HuH-7 (cell line): ENCODE results near the gene PBRM1.

ENCODE experiments used
- DNase-seq: peaks from one replicate; pipeline ENCODE4 v3.0.0; 2011; ENCODE audit warnings: low spot score

PBRM1 gene

DNA sequence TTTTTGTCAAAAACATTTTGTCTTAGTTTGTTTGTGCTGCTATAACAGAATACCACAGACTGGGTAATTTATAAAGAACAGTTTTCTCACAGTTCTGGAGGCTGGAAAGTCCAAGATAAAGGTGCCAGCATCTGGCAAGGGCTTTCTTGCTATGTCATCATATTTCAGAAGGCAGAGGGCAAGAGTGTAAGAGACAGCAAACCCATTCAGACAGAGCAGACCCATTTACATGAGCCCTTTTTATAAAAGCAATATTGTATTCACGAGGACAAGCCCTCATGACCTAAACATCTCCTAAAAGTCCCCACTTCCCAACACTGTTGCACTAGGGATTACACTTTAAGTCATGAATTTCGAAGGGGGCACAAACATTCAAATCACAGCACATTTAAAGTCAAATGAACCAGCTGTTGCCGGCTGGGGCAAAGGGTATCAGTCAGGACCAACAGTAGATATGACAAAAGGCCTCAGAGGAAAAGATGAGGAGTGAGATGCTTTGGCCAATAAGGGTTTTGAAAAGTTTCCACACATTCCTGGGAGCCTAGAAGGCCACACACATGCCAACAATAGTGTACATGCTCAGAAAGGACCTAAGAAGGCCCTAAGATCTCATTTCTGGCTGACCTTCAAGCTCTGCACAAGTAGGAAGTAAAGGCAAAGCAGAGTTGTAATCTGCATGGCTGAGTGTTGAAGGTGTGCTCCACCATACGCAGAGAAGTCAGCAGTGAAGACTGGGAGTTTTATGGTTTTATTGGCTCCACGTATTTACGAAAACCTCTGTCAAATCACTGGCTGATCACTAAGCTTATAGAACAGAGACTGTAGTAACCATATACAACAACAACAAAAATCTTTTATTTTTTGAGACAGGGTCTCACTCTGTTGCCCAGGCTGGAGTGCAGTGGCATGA lies 111.4 kb downstream of the PBRM1 start:
- DNase-seq, result no peak

DNA sequence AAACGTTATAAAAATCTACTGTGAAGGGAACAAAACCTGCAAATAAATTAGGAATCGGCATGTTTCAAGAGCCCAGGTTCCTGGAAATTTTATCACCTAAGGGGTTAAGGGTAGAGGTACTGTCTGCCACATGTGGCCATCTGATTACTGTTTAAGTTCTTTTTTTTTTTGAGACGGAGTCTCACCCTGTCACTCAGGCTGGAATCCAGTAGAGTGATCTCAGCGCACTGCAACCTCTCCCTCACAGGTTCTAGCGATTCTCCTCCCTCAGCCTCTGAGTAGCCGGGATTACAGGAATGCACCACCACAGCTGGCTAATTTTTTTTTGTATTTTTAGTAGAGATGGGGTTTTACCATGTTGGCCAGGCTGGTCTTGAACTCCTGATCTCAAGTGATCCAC lies 113.5 kb downstream of the PBRM1 start:
- no peak for DNase-seq

DNA sequence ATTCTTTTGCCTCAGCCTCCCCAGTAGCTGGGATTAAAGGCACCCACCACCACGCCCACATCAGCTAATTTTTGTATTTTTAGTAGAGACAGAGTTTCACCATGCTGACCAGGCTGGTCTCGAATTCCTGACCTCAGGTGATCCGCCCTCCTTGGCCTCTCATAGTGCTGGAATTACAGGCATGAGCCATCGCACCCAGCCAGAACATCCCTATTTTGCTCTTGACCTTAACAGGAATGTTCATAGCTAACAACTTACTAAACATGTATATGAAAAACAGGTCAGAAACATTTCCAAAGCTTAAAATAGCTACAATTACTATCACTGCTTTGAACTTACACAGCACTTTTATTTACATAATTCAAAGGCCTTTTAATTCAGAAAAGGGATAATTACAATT lies 115.6 kb downstream of the PBRM1 start:
- DNase-seq, result no peak

DNA sequence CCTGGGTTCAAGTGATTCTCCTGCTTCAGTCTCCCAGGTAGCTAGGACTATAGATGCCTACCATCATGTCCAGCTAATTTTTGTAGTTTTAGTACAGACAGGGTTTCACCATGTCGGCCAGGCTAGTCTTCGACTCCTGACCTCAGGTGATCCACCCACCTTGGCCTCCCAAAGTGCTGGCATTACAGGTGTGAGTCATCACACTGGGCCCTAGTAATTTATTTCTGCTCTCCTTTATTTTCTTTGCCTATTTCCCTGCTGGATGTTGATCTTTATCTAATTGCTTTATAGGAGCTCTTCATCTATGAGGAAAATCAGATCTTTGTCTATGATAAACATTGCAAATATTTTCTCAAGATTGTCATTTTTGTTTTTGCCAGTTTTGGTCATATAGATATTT lies 117.6 kb downstream of the PBRM1 start:
- DNase-seq, result no peak

- no peak for DNase-seq
Measured at GRCh38 chr3:52563984-52564383, 121.7 kb downstream of the PBRM1 start.

- DNase-seq, result no peak
Measured at GRCh38 chr3:52561028-52561747, 124.5 kb downstream of the PBRM1 start.

DNA sequence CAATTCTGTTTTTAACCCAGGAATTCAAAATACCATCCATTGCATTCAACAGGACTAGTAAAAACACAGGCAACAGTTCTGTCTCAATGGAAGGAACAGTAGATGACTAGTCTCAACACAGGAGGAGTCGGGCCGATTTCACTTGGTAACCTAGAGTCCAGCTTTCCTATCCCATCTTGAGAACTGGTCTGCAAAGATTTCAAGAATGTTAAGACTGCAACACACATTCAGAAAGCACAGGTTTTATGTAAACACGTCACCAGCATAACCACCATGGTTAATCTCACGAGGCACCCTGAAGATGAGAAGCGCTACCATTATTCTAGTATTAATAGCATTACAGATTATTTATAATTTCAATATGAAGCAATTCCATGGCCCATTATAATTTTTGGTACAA lies 127.3 kb downstream of the PBRM1 start:
- no peak for DNase-seq

DNA sequence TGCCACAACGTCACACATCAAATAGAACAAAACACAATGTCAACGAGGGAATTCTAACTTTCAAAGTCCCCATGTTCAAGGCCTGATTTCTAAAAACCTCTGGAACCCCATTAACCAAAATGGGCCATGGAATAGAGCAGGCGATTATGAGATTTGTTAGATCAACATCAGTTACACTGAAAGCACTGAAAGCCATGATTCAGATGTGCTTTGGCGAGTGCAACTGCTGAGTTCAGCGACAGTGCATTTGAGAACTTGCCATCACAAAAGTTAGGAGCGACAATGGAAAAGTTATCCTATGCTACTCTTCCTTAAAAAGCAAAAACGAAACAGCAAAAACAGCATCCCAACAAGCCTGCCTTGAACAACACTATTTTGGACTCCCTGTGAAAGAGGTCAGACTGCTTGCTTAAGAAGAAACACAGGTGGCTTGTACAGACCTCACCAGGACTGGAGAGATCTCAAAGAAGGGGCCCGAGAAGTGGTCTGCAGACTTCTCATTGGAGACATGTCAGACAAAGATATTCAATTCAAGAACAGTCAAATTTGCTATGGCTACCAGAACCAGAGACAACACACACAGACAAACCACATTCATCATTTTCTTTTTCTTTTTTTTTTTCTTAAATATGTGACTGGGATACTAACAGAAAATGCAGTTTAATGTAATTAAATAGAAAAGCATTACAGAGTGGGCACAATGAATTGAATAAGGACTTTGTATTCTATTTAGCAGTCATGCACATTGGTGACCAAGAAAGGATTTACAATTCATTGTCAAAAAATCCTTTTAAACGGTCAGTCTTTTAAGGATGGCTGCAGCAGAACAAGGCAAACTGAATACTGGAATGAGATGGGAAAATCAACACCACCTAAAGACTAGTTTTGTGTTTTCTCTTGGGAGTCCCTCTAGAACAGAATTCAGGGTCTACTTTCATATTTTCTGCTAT lies 128.4 kb downstream of the PBRM1 start:
- no peak for DNase-seq

- DNase-seq, result no peak
Measured at GRCh38 chr3:52555056-52555455, 130.7 kb downstream of the PBRM1 start.

- DNase-seq, result no peak
Measured at GRCh38 chr3:52554026-52554755, 131.5 kb downstream of the PBRM1 start.

- no peak for DNase-seq
Measured at GRCh38 chr3:52552089-52552488, 133.6 kb downstream of the PBRM1 start.

DNA sequence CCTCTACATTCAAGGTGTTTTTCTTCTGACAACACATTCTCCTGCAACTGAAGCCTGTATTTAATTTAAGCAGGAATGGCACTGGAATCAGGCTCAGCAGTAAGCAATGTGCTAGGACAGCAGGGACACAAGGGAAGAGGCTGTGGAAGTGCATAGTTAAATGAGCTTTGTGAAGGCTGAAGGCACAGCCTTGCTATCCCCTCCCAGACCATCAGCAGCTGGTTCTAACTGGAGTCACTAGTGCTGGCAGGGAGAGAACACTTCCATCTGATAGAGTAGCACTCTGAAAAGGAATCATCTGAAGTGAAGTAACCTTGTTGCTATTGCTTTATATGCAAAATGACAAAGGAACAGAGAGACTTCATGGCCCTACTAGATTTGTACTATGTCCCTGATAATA lies 134.6 kb downstream of the PBRM1 start:
- DNase-seq, result no peak

- DNase-seq, result no peak
Measured at GRCh38 chr3:52547143-52547542, 138.6 kb downstream of the PBRM1 start.

DNA sequence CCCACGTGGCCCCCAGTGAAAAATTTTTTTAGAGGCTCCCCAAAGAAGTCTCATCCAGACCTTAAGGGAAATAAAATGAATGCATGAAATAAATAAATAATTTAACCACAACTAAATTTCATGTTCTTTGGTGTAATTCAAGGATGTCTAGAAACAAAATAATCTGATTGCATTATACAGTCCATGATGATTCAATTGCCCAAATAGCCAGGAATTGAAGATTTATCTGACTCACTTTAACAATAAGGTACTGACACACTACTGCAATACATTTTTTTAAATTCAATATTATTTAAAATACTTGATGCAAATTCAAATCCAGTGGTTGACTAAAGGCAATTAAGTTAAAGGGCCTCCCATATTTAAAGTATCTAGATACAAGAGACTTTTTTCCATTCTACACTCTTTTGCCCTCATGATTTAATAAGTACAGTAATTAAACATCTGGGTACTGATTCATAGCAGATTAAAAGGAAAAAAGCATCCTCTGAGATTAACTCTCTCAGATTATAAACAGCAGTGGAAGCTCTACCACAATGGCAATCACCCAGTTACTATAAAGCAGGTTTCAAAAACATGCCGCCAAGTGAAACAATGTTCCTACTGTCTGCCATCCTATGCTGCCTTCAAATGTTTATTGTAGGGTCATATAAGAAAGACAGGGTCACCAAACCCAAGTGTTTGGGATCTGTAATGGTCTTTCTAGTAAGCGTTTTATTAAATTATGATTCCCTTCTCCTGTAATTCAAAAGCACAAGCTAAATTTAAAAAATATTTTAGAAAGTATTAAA lies 139.4 kb downstream of the PBRM1 start:
- no peak for DNase-seq

GRCh38 chr3:52544937-52545336 lies 140.8 kb downstream of the PBRM1 start:
- DNase-seq, result no peak

DNA sequence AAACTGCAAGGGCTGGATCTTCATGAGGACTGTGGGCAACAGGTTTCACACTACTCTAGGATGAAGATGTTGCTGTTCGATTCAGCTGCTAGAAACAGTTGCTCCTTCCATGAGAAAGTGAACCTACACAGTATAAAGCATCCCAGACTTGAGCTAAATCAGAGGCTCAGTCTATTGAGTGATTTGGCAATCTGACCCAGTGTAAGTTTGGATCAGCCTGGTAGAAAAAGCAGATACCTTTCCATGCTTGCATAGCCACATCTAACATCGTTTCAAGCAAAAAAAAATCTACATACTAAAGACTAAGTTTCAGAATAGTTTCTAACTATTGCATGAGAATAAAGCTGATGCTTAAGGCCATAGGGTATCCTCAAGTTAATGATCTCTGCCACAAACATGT lies 144.7 kb downstream of the PBRM1 start:
- DNase-seq, result no peak

GRCh38 chr3:52539010-52539653 lies 146.6 kb downstream of the PBRM1 start:
- no peak for DNase-seq

- DNase-seq, result no peak
Measured at GRCh38 chr3:52537726-52538421, 147.8 kb downstream of the PBRM1 start.

DNA sequence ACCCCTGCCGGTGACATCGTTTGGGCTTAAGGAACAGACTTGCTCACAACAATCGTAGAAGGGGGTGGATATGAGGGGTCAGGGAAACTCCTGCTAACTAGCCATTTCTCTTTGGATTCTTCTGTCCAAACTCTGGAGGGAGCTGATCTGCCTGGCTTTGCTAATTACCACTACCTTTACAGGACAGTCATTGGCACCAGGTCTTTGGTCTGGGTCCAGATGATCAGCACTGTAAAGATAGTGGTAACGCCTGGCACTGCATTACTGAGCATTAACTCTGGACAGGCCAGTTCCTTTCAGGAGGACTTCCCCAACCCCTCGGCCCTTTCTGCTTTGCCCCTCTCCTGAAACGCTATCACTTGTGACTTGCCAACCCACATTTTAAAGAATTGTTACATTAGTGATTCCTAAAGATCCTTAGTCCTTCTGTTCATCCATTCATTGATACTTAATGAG lies 148.5 kb downstream of the PBRM1 start:
- no peak for DNase-seq
